ENCODE data around the gene CSK.

CSK gene

DNA sequence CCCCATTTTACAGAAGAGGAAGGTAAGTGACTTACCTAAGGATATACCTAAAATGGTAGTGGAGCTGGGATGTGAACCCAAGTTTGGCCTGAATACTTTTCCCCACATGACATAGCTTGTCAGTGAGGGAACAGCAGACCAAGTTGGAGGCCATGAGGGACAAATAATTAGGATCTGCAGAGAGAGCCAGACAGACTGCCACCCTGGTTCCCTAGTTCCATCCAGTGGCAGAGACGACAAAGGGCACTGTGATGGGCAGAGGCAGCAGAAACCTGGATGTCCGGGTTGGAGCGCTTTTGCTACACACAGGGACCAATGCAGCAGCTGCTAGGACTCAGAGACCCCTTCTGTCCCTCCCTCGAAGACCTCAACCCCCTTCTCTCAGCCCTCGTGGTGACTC lies 45.7 kb downstream of the CSK start:
- Histone ChIP-seq H3K9me3 (no peaks in the 10 kb centered on the region), H3K4me3 (ENCODE audit: low read depth in 1 of 2, low read length in 1 of 2) (no peak overlapping the region), H3K27me3 (peaks cover 50% of the 10 kb centered on the region), H3K27ac (no peak overlapping the region), H3K4me1 (ENCODE audit: control insufficient read depth in 1 of 2, insufficient read depth in 1 of 2, low read depth in 1 of 2, low read length in 1 of 2) (peaks cover under 1 to 3% of the 10 kb centered on the region in 2 experiments), H3K36me3 (no peaks in the 10 kb centered on the region)
- TF ChIP-seq CTCF (IDR thresholded peaks at IDR 0.05) = no peak

DNA sequence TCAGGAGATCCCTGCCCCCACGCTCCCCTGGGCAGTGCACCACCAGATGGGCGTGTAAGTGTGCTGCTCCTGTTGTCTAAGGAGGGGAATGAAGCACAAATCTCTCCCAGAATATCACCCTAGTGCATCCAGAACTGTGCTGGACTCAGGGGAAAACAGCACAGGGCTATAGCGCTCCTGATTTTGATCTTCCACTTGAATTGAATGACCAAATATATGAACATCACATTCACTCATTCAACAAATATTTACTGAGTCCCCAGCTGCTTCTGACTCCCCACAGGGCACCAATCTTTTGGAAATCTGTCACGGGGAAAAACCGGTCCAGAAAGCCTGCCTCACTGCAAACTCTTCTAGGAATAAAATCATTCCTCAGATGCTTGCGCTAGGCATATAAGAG lies 47.0 kb downstream of the CSK start:
- Histone ChIP-seq H3K27me3 (peaks cover 50% of the 10 kb centered on the region), H3K27ac (no peak overlapping the region), H3K4me1 (ENCODE audit: control insufficient read depth in 1 of 2, insufficient read depth in 1 of 2, low read depth in 1 of 2, low read length in 1 of 2) (peaks cover 11 to 13% of the 10 kb centered on the region in 2 experiments), H3K9me3 (no peaks in the 10 kb centered on the region), H3K36me3 (no peaks in the 10 kb centered on the region), H3K4me3 (ENCODE audit: low read depth in 1 of 2, low read length in 1 of 2) (no peak overlapping the region)
- TF ChIP-seq CTCF (IDR thresholded peaks at IDR 0.05) = no peak

- Histone ChIP-seq H3K36me3 (no peaks in the 10 kb centered on the region), H3K27ac (no peak overlapping the region), H3K9me3 (no peaks in the 10 kb centered on the region), H3K4me3 (ENCODE audit: low read depth in 1 of 2, low read length in 1 of 2) (no peak overlapping the region), H3K4me1 (ENCODE audit: control insufficient read depth in 1 of 2, insufficient read depth in 1 of 2, low read depth in 1 of 2, low read length in 1 of 2) (peaks cover 11 to 13% of the 10 kb centered on the region in 2 experiments), H3K27me3 (peaks cover 48% of the 10 kb centered on the region)
- no peak for TF ChIP-seq CTCF (IDR thresholded peaks at IDR 0.05)
Observed at GRCh38 chr15:74829486-74829885, 47.6 kb downstream of the CSK start.

DNA sequence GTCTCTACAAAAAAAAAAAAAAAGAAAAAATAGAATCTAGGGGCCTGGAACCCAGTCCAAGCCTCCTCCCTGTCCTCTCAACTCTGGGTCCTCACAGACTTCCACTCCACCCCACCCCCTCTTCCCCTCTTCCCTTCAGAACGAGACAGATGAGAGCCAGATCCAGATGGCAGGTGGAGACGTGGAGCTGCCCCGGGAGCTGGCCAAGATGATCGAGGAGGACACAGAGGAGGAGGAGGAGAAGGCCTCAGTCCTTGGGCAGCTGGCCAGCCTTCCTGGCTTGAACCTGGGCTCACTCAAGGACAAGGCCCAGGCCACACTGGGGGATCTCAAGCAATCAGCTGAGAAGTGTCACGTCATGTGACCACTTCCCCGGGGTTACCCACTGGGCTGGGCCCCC lies 48.1 kb downstream of the CSK start:
- H3K36me3 ChIP-seq = no peaks in the 10 kb centered on the region
- no peak for TF ChIP-seq CTCF (IDR thresholded peaks at IDR 0.05)
- peaks cover 11 to 13% of the 10 kb centered on the region in 2 experiments for H3K4me1 ChIP-seq (ENCODE audit: control insufficient read depth in 1 of 2, insufficient read depth in 1 of 2, low read depth in 1 of 2, low read length in 1 of 2)
- H3K4me3 ChIP-seq (ENCODE audit: low read depth in 1 of 2, low read length in 1 of 2) = no peak overlapping the region
- H3K27me3 ChIP-seq = peaks cover 43% of the 10 kb centered on the region
- no peak overlapping the region for H3K27ac ChIP-seq
- no peaks in the 10 kb centered on the region for H3K9me3 ChIP-seq

DNA sequence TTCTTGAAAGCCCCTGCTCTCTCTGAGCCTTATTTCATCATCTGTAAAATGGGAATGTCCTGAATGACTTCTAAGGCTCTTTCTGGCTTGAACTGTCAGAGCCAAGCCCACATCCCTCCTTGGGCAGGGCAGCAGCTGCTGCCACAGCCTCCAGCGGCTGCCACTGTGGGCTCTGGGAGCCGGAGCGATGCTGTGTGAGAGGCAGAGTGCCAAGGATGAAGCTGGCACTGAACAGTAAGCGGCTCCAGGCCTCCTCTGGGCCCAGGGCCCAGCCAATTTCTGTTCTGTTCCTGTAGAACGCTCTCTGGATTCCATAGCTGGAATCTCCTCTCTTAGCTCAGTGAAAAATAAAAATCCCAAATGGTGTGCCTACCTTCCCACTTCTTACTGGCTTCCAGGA lies 49.0 kb downstream of the CSK start:
- Histone ChIP-seq H3K4me3 (ENCODE audit: low read depth in 1 of 2, low read length in 1 of 2) (no peak overlapping the region), H3K27me3 (peaks cover 34% of the 10 kb centered on the region), H3K27ac (no peak overlapping the region), H3K4me1 (ENCODE audit: control insufficient read depth in 1 of 2, insufficient read depth in 1 of 2, low read depth in 1 of 2, low read length in 1 of 2) (peaks cover 11 to 13% of the 10 kb centered on the region in 2 experiments), H3K9me3 (no peaks in the 10 kb centered on the region), H3K36me3 (peaks cover 4% of the 10 kb centered on the region)
- no peak for TF ChIP-seq CTCF (IDR thresholded peaks at IDR 0.05)
